SU-DHL-6 (cell line): Measurements from ENCODE around the gene DYNC1H1.
"Not testable (repeated sequence)": the region's sequence is repeated elsewhere in the genome, so short reads cannot be mapped to it uniquely, and the experiment has no call there.

Source experiments
- H2AFZ ChIP-seq: fragments of 200-600 bp; sonication (generic); 2 replicates; pipeline ENCODE4 v1.6.1; 2014; ENCODE audit warnings: low read depth, mild to moderate bottlenecking, moderate library complexity, mixed read lengths, antibody characterized with exemption, low read length; ENCODE audit not compliant: severe bottlenecking
- H3F3A ChIP-seq: fragments of 200-600 bp; shearing (Covaris generic); 2 replicates; pipeline ENCODE4 v1.6.0; 2016; ENCODE audit warnings: antibody characterized with exemption, mild to moderate bottlenecking; ENCODE audit not compliant: insufficient read depth
- H3K27ac ChIP-seq: fragments of 200-600 bp; sonication (generic); 2 replicates; pipeline ENCODE4 v1.5.1; 2016; ENCODE audit warnings: low read depth, mild to moderate bottlenecking, low read length, moderate library complexity, mixed read lengths
- H3K27me3 ChIP-seq: fragments of 200-600 bp; sonication (generic), shearing (Covaris generic); 2 replicates; pipeline ENCODE4 v1.6.0; 2014; ENCODE audit warnings: mild to moderate bottlenecking, low read length
- H3K36me3 ChIP-seq: fragments of 200-600 bp; sonication (generic); 2 replicates; pipeline ENCODE4 v1.6.1; 2014; ENCODE audit warnings: mild to moderate bottlenecking, low read length, mixed read lengths
- H3K4me2 ChIP-seq: fragments of 300-600, 200-600 bp; shearing (Covaris generic), sonication (generic); 2 replicates; pipeline ENCODE4 v1.6.0; 2014; ENCODE audit warnings: low read length, low read depth, mild to moderate bottlenecking; ENCODE audit not compliant: poor library complexity, severe bottlenecking
- H3K4me3 ChIP-seq: fragments of 200-600 bp; sonication (generic); 2 replicates; pipeline ENCODE4 v1.5.1; 2014; ENCODE audit warnings: antibody characterized with exemption, low read length, mild to moderate bottlenecking, mixed read lengths; ENCODE audit not compliant: insufficient read depth, poor library complexity, severe bottlenecking
- H3K79me2 ChIP-seq: fragments of 200-600 bp; sonication (generic); 2 replicates; pipeline ENCODE4 v1.6.1; 2014; ENCODE audit warnings: mild to moderate bottlenecking, low read length, moderate library complexity; ENCODE audit not compliant: insufficient read depth
- H3K9ac ChIP-seq: fragments of 200-600 bp; sonication (generic); 2 replicates; pipeline ENCODE4 v1.7.0; 2014; ENCODE audit warnings: mild to moderate bottlenecking, low read length
- H3K9me2 ChIP-seq: fragments of 200-600 bp; sonication (generic); replicated peaks from 2 replicates; pipeline ENCODE4 v1.6.1; 2014; ENCODE audit warnings: low read length; ENCODE audit not compliant: insufficient read depth
- H3K9me3 ChIP-seq: fragments of 200-600 bp; sonication (generic); 2 replicates; pipeline ENCODE4 v1.6.1; 2014; ENCODE audit warnings: low read length, mixed read lengths; ENCODE audit not compliant: insufficient read depth
- H4K20me1 ChIP-seq: fragments of 200-600 bp; sonication (generic); 2 replicates; pipeline ENCODE4 v1.6.1; 2014; ENCODE audit warnings: low read depth, mild to moderate bottlenecking, antibody characterized with exemption, low read length, moderate library complexity, mixed read lengths
- EZH2phosphoT487 ChIP-seq: fragments of 200-600 bp; sonication (generic), shearing (Covaris generic); conservative IDR thresholded peaks from 2 replicates; pipeline ENCODE4 v1.6.1; 2018; ENCODE audit warnings: mild to moderate bottlenecking, antibody characterized with exemption, low read length, moderate library complexity, mixed read lengths
- TF ChIP-seq, protein P1 (sequence below): fragments of 200-600 bp; sonication (generic); IDR thresholded peaks from one replicate; pipeline ENCODE4 v1.5.1; 2017; ENCODE audit warnings: antibody characterized with exemption, mild to moderate bottlenecking, low read length, moderate library complexity; ENCODE audit not compliant: insufficient read depth, poor library complexity, severe bottlenecking

The DYNC1H1 gene

DNA sequence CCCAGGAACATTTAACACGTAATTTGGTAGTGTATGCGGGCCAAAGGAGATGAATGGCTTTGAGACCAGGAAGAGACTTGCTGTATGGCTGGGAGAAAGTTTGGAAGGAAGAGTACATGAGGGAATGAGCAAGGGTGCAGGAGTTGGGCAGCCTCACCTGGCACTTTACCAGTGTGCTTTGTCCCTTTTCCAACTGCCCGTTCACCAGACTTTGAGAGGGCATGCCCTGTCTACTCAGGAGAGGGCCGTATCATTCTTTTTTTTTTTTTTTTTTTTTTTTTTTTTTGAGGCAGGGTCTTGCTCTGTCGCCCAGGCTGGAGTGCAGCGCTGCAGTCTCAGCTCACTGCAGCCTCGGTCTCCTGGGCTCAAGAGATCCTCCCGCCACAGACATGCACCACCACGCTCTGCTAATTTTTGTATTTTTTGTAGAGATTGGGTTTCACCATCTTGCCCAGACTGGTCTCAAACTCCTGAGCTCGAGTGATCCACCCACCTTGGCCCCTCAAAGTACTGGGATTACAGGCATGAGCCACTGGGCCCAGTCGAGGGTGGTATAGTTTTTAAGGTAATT lies 6.5 kb downstream of the DYNC1H1 start:
- H3K36me3 ChIP-seq: no peaks in the 10 kb centered on the region
- no peaks in the 10 kb centered on the region for H3K27me3 ChIP-seq
- peaks cover 90% of the 10 kb centered on the region for H3K79me2 ChIP-seq
- no peak overlapping the region for H3K4me3 ChIP-seq
- no peak overlapping the region for H3K9ac ChIP-seq
- no peak overlapping the region for H2AFZ ChIP-seq
- H3K27ac ChIP-seq: no peak overlapping the region
- H3K9me3 ChIP-seq: no peaks in the 10 kb centered on the region
- no peak overlapping the region for H3K4me2 ChIP-seq
- H3F3A ChIP-seq: peaks cover 4% of the 10 kb centered on the region; the same call in 1 of the 2 replicates
- H3K9me2 ChIP-seq: no peaks in the 10 kb centered on the region
- TF ChIP-seq, protein P1, sequence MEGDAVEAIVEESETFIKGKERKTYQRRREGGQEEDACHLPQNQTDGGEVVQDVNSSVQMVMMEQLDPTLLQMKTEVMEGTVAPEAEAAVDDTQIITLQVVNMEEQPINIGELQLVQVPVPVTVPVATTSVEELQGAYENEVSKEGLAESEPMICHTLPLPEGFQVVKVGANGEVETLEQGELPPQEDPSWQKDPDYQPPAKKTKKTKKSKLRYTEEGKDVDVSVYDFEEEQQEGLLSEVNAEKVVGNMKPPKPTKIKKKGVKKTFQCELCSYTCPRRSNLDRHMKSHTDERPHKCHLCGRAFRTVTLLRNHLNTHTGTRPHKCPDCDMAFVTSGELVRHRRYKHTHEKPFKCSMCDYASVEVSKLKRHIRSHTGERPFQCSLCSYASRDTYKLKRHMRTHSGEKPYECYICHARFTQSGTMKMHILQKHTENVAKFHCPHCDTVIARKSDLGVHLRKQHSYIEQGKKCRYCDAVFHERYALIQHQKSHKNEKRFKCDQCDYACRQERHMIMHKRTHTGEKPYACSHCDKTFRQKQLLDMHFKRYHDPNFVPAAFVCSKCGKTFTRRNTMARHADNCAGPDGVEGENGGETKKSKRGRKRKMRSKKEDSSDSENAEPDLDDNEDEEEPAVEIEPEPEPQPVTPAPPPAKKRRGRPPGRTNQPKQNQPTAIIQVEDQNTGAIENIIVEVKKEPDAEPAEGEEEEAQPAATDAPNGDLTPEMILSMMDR: no peak
- no peak for TF ChIP-seq EZH2phosphoT487
- peaks cover 11% of the 10 kb centered on the region for H4K20me1 ChIP-seq

DNA sequence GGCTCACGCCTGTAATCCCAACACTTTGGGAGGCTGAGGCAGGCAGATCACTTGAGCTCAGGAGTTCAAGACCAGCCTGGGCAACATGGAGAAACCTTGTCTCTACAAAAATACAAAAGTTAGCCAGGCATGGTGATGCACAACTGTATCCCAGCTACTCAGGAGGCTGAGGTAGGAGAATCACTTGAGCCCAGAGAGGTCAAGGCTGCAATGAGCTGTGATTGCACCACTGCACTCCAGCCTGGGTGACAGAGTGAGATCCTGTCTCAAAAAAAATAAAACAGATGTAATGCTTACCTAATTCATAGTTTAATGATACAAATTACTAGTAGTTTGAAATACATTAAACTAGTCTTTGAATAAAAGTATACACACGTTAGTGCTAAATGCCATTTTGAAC lies 7.1 kb downstream of the DYNC1H1 start:
- not testable (repeated sequence) for H4K20me1 ChIP-seq, H3K4me3 ChIP-seq, H3K9me2 ChIP-seq, H3K27ac ChIP-seq, H3K36me3 ChIP-seq, H3F3A ChIP-seq, H3K27me3 ChIP-seq, H3K4me2 ChIP-seq, H3K9me3 ChIP-seq, H3K9ac ChIP-seq, H2AFZ ChIP-seq
- peaks cover 84% of the 10 kb centered on the region for H3K79me2 ChIP-seq

DNA sequence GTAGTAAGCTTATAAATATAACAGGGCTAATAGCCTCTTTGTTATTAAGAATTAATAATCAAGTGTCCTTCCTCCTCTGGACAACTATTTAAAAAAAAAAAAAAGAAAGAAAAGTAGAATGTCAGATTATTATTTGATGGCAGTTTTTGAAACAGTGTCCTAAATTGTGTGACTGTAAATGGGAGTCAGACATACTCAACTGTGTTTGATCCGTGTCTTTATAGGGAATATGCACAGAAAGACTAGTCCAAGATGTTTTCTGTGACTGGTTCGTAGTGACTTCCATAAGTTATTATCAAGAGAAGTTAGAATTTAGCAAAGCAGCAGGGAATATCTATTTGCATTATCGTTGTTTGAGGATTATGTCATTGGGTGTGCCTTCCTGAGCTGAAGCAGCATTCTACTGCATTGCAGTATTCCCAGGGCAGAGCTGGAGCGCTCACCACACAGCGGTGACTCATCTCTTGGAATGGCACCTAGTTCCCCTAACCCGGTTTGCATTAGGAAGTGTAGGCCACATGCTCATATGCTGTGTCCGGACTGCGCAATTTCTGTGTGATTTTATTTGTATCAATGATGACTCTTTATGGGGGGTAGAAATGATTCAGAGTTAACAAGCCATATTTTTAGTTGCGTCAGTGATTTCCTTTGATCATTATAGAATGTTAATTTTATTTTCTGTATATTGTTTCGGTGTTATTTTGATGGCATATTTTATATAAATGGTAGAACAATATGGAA lies 7.9 kb downstream of the DYNC1H1 start:
- Histone ChIP-seq H3K4me3 (no peak overlapping the region), H3K27ac (no peak overlapping the region), H4K20me1 (no peaks in the 10 kb centered on the region), H3K36me3 (no peaks in the 10 kb centered on the region), H3K79me2 (peaks cover 76% of the 10 kb centered on the region), H3K4me2 (no peak overlapping the region), H3K9ac (no peak overlapping the region), H3K27me3 (no peaks in the 10 kb centered on the region), H3K9me3 (no peaks in the 10 kb centered on the region), H3K9me2 (no peaks in the 10 kb centered on the region), H3F3A (no peaks in the 10 kb centered on the region), H2AFZ (no peak overlapping the region)
- TF ChIP-seq EZH2phosphoT487: no peak
- TF ChIP-seq, protein P1: no peak

DNA sequence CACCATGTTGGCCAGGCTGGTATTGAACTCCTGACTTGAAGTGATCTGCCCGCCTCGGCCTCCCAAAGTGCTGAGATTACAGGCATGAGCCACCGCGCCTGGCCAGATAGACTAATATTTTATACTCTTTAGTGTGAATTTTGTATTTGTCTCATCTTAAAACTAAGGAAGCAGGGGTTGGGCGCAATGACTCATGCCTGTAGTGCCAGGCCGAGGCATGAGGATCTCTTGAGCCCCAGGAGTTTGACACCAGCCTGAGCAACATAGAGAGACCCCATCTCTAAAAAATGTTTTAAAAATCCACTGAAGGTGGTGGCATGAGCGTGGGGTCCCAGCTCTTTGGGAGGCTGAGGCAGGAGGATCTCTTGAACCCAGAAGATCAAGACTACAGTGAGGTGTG lies 9.0 kb downstream of the DYNC1H1 start:
- no peak overlapping the region for H3K4me3 ChIP-seq
- H3K79me2 ChIP-seq: peaks cover 65% of the 10 kb centered on the region
- no peaks in the 10 kb centered on the region for H3F3A ChIP-seq
- H3K9me2 ChIP-seq: no peaks in the 10 kb centered on the region
- H3K9ac ChIP-seq: no peak overlapping the region
- no peak overlapping the region for H3K27ac ChIP-seq
- H3K36me3 ChIP-seq: no peaks in the 10 kb centered on the region
- no peaks in the 10 kb centered on the region for H3K9me3 ChIP-seq
- H3K4me2 ChIP-seq: no peak overlapping the region
- H3K27me3 ChIP-seq: no peaks in the 10 kb centered on the region
- TF ChIP-seq EZH2phosphoT487: no peak
- TF ChIP-seq, protein P1: no peak
- no peak overlapping the region for H2AFZ ChIP-seq
- H4K20me1 ChIP-seq: no peaks in the 10 kb centered on the region
